Ishikawa (cell line): ENCODE data around the gene PKNOX2.
A peak's percentile ranks its signal among the peaks of the same experiment; 100 is the strongest.

ENCODE experiments used
- CEBPB ChIP-seq: IDR thresholded peaks from 2 replicates; pipeline ENCODE4 v1.6.1; 2012
- CREB1 ChIP-seq: IDR thresholded peaks from 2 replicates; pipeline ENCODE4 v1.6.1; 2012; ENCODE audit warnings: low read depth
- EGR1 ChIP-seq: IDR thresholded peaks from 2 replicates; pipeline ENCODE4 v1.6.1; 2012
- EP300 ChIP-seq: IDR thresholded peaks from 2 replicates; pipeline ENCODE4 v1.6.1; 2012; ENCODE audit warnings: borderline replicate concordance
- FOXM1 ChIP-seq: IDR thresholded peaks from 2 replicates; pipeline ENCODE4 v1.6.1; 2012; ENCODE audit warnings: low read depth, borderline replicate concordance
- MAX ChIP-seq: IDR thresholded peaks from 2 replicates; pipeline ENCODE4 v1.6.1; 2012
- NFIC ChIP-seq: IDR thresholded peaks from 2 replicates; pipeline ENCODE4 v1.6.1; 2012
- RAD21 ChIP-seq: IDR thresholded peaks from 2 replicates; pipeline ENCODE4 v1.6.1; 2012; ENCODE audit warnings: low read depth
- REST ChIP-seq: IDR thresholded peaks from 2 replicates; pipeline ENCODE4 v1.6.1; 2012; ENCODE audit warnings: low read depth, mild to moderate bottlenecking
- TAF1 ChIP-seq: IDR thresholded peaks from 2 replicates; pipeline ENCODE4 v1.6.1; 2012; ENCODE audit warnings: low read depth, mild to moderate bottlenecking
- TCF12 ChIP-seq: IDR thresholded peaks from 2 replicates; pipeline ENCODE4 v1.6.1; 2012; ENCODE audit warnings: low read depth
- TEAD4 ChIP-seq: IDR thresholded peaks from 2 replicates; pipeline ENCODE4 v1.6.1; 2012
- USF1 ChIP-seq: IDR thresholded peaks from 2 replicates; pipeline ENCODE4 v1.6.1; 2012
- YY1 ChIP-seq: IDR thresholded peaks from 2 replicates; pipeline ENCODE4 v1.6.1; 2012; ENCODE audit warnings: low read depth
- ZBTB7A ChIP-seq: IDR thresholded peaks from 2 replicates; pipeline ENCODE4 v1.6.1; 2012; ENCODE audit warnings: low read depth

PKNOX2 gene

GRCh38 chr11:125164422-125165110, at the start of gene PKNOX2:
PKNOX2 (plus strand) TSS chr11:125164751; CDS start chr11:125351306, 186,555 bp downstream.
- TF ChIP-seq CEBPB (no peak), RAD21 (0 out of 2 replicates have a peak, but pooled peaks have one; percentile 17), EP300 (peak; percentile 32; the same call in 1 of the 2 replicates), EGR1 (no peak), TCF12 (no peak), MAX (no peak; the same call in 1 of the 2 replicates)

GRCh38 chr11:125117429-125117828, 47.1 kb upstream of the PKNOX2 start:
- TF ChIP-seq MAX = no peak
- no peak for TF ChIP-seq TEAD4
- no peak for TF ChIP-seq CEBPB
- no peak for TF ChIP-seq YY1
- no peak for TF ChIP-seq REST
- TF ChIP-seq RAD21 = no peak
- TF ChIP-seq TAF1 = no peak
- TF ChIP-seq EP300 = no peak
- no peak for TF ChIP-seq USF1
- no peak for TF ChIP-seq TCF12
- no peak for TF ChIP-seq NFIC

- TF ChIP-seq CREB1 = no peak
- no peak for TF ChIP-seq REST
- no peak for TF ChIP-seq EGR1
- TF ChIP-seq RAD21 = no peak
- no peak for TF ChIP-seq EP300
- no peak for TF ChIP-seq FOXM1
- no peak for TF ChIP-seq ZBTB7A
- no peak for TF ChIP-seq YY1
- TF ChIP-seq USF1 = no peak
- no peak for TF ChIP-seq MAX
- TF ChIP-seq NFIC = no peak
- TF ChIP-seq TAF1 = no peak
Measured at GRCh38 chr11:125123194-125123946, 41.2 kb upstream of the PKNOX2 start.

GRCh38 chr11:125123947-125124617, 40.5 kb upstream of the PKNOX2 start:
- TF ChIP-seq CREB1 = no peak
- TF ChIP-seq YY1 = 0 out of 2 replicates have a peak, but pooled peaks have one; percentile 50
- TF ChIP-seq TAF1 = no peak

GRCh38 chr11:125124618-125124992, 39.9 kb upstream of the PKNOX2 start:
- no peak for TF ChIP-seq ZBTB7A
- no peak for TF ChIP-seq CEBPB
- TF ChIP-seq REST = no peak
- no peak for TF ChIP-seq TAF1
- TF ChIP-seq RAD21 = no peak
- no peak for TF ChIP-seq EP300
- no peak for TF ChIP-seq NFIC
- no peak for TF ChIP-seq MAX
- TF ChIP-seq EGR1 = no peak
- TF ChIP-seq USF1 = no peak
- TF ChIP-seq YY1 = no peak
- TF ChIP-seq TEAD4 = no peak
